Glomerular visceral epithelial cell (primary cell): ENCODE results near the gene HOXA1.
A peak's percentile ranks its signal among the peaks of the same experiment; 100 is the strongest.

ENCODE experiments used
- DNase-seq: peaks from one replicate; pipeline ENCODE4 v3.0.0-alpha.2; 2016; ENCODE audit errors: extremely low spot score

The HOXA1 gene

DNA sequence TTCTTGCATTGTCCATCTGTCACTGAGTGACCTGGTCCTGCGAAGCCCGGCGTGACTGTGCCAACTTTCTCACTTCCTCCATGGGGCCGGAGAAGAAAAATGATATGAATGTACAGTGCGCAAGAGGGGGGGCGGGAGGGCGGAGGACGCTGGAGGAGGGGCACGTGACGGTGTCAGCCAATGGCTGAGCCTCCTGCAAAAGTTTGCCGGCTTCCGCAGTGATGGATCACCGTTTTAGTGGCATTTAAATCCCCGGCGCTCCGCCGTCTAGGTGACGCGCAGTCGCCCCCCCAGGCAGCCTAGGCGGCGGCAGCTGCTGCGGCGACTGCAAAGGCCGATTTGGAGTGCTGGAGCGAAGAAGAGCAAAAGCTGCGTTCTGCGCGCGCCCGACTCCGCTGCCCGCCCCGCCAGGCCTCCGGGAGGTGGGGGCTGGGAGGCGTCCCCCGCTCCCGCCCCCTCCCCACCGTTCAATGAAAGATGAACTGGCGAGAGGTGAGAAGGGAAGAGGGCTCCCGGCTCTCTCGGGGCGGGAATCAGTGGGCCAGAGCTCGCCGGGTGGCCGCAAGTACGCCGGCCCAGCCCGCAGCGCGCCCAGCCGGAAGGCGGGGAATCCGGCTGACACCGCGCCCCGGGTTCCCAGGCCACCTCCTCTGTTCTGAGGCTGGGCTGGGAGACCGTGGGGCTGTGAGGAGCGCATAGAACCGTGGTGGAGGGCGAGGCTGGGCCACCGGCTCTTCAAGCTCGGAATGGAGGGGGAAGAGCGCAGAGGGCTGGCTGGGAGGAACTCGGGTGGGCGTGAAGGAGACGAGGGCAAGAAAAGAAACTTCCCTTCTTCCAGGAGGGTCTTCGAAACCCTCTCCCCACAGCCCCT is at the start of gene HOXA1:
Gene HOXA1 (minus strand): TSS at position 104 of the 871 bp plus-strand sequence. CDS start 88 bp downstream, at position 16.
- DNase-seq, result peak; percentile 96

DNA sequence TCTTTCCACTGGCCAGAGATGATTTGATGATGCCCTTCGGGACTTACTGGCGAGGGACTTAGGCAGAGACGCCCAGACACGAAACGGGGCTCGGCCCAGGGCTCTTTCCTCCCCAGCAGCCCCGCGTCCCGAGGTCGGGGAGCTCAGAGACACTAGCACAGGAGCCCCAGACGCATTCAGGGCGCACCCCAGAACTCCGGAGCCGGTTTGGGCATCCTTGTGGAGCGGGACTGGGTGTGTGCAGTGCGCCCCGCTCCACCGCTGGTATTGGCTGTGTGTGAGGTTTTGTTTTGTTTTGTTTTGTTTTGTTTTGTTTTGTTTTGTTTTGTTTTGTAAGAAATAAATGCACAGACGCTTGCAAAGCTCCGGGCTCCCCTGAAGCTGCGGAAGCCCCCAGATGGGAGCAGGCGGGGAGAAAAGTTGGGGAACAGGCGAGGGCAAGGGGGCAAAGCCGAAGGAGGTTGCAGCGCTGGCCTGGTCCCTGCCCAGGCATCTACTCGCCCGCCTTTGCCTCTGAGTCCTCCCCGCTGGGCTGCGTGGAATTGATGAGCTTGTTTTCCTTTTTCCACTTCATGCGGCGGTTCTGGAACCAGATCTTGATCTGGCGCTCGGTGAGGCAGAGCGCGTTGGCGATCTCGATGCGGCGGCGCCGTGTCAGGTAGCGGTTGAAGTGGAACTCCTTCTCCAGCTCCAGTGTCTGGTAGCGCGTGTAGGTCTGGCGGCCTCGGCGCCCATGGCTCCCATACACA is 49.5 kb upstream of the HOXA1 start:
- DNase-seq, result no peak

DNA sequence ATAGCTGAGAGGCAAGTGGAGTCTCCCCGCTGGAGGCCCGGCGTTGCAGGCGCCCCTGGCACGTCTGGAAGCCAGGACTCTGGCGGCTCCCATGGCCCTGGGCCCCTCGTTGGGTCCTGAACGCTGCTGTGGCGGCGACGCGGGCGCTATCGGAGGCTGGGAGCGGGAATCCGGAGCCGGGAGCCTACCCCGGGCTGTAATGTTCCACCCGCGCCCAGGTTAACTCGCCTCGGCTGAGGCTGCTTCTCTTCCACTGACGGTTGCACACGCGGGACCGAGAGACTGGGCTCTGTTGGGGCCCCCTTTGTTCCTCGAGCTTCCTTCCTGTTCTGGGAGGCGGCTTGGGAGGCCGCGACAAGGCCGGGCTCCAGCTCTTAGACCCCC is 49.0 kb upstream of the HOXA1 start:
- DNase-seq, result no peak

DNA sequence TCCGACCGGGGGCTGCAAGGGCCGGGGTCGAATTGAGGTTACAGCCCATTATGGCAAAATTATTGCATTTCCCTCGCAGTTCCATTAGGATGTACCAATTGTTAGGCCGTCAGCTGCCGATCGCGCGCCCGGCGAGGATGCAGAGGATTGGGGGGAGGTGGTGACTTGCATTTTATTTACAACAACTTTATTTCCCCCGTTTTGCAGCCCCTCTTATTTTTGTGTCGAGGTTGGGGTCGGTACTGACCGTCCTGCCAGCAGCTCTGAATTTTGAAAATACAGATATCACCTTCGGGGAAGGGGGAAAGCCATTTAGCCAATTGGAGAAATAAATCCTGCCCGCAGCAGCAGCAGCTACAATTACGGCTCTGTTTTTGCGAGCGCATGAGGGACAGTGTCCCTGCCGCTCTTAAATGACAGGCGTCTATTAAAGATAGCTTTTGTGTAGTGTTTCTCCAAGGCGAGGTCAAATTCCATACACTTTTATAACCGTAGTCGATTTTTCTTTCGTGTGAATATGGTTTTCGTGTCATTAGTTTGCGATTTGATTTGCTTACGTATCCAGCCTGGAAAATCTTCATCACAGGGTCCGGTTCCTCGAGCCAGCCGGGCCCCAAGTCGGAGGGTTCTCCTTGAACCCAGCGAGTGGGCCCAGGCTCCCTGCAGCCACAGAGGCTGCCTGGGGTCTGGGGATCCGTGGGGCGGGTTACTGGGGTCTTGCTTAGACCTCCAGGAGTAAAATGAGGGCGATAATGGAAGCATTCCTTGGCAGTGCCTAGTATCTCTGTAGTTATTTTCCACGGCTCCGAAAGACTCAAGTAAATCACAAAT is 48.4 kb upstream of the HOXA1 start:
- DNase-seq, result no peak

DNA sequence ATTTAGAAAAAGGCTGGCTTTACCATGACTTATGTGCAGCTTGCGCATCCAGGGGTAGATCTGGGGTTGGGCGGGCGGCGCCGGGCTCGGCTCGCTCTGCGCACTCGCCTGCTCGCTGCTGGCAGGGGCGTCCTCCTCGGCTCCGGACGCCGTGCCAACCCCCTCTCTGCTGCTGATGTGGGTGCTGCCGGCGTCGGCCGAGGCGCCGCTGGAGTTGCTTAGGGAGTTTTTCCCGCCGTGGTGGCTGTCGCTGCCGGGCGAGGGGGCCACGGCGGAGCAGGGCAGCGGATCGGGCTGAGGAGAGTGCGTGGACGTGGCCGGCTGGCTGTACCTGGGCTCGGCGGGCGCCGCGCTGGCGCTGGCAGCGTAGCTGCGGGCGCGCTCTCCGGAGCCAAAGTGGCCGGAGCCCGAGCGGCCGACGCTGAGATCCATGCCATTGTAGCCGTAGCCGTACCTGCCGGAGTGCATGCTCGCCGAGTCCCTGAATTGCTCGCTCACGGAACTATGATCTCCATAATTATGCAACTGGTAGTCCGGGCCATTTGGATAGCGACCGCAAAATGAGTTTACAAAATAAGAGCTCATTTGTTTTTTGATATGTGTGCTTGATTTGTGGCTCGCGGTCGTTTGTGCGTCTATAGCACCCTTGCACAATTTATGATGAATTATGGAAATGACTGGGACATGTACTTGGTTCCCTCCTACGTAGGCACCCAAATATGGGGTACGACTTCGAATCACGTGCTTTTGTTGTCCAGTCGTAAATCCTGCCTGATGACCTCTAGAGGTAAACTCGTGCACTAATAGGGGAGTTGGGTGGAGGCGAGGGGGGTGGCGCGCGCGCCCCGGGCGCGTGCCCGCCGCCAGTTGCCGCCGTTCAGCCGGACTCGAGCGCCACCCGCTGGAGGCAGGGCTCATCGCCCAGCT is 47.5 kb upstream of the HOXA1 start, which contains the start of gene HOXA5:
Gene HOXA5 (minus strand): TSS at position 659 of the 927 bp plus-strand sequence. CDS start 74 bp downstream, at position 585.
- peak; percentile 94 for DNase-seq

DNA sequence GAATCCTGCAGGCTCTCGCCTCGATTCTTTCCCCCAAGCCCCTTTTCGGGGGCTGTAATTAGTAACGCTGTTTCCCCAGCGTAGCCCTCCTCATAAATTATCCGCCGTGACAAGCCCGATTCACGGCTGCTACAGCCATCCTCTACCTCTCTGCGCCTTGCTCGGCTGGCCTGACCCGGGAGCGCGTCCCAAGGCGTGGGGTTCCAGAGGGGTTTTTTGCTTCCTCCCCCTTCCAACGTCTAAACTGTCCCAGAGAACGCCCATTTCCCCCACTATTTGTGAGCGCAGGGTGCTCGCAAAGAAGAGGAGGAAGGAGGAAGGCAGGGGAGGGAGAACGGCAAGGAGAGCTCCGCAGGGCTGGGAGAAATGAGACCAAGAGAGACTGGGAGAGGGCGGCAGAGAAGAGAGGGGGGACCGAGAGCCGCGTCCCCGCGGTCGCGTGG is 46.8 kb upstream of the HOXA1 start:
- DNase-seq, result no peak

DNA sequence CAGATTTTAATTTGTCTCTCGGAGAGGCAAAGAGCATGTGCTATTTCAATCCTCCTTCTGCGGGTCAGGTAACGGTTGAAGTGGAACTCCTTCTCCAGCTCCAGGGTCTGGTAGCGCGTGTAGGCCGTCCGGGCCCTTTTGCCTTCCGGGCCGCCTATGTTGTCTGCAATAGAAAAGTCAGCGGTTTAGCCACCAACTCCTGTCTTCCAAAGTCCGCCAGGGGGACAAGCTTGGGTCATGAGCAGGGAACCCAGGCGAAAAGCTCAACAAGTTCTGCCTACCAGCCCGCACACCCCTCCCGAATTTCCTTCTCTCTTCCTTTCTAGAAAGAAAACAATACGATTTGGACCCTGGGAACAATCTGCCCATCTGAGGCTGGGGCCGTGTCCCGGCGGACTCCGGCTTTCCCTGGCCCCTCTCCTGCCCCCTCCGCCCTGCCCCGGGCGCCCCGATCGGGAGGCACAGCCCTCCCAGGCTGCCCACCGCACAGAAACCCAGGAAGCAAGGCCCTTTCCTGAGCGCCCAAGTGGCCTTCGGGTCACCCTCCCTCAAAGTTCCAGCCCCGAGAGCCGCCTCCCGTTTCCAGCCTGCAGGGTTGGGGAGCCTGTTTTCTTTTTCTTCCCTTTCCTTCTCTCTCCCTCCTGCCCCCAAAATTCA is 46.3 kb upstream of the HOXA1 start:
- peak; percentile 64 for DNase-seq

DNA sequence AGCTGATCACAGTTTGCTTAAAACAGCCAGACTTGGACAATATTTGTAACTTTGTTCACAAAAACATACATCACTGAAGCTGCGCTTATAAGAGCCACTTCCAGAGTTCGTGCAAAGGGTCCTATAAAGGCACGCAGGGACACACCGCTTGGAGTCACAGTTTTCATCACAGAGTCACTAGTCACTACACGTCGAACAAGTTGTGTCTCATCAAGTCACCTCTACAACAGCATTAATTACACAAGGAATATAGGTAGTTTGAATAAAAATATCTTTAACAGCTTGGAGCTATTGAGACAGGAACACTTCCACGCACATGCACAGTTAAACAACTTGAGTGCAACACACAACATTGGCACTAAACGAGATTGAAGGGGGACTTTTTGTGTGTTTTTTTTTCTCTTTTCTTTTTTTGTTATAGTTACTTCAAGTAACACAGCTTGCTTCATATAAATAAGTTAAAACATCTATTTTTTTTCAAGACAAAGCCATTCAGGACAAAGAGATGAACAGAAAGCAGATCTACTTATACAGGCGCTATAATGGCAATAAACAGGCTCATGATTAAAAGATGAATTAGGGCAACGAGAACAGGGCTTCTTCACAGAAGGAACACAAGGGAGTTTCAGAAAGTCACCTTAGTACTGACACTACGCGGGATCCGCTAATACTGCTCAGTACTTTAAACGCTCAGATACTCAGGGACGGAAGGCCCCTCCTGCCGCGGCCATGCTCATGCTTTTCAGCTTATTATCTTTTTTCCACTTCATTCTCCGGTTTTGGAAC is 45.5 kb upstream of the HOXA1 start:
- DNase-seq, result no peak

DNA sequence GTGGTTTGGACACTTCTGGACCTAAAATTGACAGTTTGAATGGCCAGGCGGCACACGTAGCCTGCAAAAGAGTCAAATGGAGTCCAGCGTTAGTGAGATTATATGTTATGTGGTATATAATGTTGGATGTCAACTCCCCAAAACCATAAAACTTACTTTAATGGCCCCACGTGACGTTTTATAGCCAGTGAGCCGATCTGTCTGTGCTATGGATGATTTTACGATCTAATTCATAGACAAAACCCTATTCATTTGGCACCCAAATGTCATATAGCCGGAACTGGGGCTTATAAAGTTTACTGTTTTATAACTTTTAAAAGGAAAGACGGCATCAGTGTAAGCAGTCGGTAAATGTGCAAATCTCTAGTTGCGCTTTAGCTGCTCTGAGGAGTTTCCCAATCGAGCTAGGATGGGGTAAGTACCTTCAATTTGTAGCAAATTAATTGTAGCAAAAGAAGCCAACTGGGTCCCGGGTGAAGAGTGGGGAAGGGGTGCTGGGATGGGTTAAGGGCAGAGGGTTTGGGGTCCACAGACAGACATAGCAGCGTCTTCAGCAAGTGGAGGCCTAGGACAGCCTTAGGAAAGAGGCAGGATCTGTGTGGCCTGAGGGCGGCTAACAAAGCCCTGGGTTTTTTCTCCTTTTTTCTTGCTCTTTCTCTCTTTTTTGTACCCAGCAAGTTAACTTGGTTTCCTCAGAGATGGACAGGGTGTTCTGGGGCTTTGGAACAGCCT is 44.5 kb upstream of the HOXA1 start:
- no peak for DNase-seq

DNA sequence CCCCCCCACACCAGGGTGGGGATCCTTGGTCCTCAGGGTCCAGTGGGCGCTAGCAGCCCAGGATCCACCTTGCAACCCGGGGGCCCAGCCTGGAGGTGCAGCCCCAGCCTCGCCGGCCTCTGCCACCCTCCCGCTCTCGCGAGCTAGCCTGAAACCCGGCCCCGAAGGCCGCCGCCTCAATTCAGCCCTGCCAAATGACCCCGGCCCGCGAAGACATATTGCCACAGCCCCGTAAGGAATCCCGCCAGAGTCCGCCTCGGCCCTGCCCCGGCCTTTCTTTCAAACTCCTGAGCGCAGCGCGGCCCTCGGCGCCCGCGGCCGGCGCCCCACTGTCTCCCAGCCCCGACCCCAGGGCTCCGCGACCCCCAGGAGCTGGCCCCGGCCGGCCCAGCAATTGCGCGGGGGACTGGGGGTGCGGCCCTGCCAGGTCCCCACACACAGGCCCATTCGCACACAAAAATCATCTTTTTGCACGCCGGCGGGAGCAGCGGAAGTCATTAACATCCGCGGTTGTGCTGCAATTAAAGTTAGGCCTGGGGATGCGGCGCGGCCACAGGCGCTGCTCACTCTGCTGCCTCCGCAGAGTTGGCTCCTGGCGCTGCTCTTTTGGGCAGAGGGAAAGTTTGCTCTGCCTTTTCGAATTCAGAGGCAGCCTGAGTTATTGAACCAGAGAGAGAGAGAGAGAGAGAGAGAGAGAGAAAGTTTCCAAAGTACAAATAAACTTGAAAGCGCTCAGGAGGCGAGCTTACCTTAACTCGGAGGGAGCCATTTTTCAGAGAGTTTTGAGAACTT is 43.7 kb upstream of the HOXA1 start:
- DNase-seq, result no peak

DNA sequence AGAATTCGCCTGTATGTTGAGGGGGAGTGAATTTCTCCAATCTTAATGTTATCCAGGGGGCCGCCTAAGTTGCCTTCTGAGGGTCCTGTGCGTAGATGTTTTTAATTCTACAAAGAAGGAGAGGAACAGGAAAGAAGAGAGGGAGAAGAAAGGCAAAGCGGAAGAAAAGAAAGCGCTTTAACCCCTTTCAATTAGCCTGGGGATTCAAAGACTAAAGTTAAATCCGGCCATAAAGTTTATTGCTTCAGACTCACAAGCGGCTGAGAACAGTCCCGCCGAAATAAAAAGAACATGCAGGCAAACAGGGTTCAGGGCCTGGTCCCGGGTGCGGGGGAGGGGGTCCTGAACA is 43.2 kb upstream of the HOXA1 start:
- no peak for DNase-seq

DNA sequence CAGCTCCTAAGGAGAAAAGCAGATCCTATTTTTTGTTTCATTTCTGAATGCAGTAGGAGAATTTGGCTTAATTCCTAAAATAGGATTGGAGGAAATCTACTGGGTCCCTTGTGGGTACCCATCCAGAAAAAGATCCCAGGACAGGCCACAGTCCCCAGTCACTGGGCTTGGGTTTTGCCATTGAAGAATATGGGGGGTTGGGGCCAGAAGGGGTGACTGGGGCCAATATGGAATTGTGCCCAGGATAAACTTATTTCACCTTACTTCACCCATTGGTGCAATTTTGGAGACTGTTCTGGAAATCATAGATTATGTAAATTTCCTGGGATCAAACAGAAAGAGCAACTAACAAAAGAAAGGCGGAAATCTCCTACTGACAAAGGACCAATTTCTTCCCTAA is 42.7 kb upstream of the HOXA1 start:
- no peak for DNase-seq

DNA sequence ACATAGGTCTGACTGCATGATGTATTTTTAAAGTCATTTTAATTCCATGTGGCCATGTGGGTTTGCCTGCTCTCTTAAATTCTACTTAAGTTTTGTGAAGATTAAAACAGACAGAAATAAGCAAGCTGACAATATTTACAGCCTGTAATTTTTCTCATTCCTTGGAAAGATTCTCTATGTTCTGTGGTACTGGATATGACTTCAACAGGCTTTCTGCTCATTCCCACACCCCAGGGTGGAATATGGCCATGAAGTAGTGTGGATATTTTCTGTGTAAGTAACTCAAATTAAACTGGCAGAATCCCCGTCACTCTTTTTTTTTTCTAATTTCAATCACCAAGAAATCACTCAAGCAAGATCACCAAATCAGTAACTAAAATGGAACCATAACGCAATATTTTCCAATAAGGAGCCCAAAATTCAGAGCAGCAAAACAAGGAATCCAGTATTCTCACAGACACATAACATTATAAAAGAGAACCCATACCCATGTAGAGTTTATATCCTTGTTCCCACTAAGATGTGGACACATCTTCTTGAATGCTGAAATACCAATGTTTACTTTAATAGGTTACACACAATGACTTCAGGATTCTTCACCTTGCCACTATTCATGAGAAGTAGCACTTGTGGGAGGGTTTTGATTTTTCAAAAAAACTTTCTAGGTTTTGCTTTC is 42.0 kb upstream of the HOXA1 start:
- no peak for DNase-seq

DNA sequence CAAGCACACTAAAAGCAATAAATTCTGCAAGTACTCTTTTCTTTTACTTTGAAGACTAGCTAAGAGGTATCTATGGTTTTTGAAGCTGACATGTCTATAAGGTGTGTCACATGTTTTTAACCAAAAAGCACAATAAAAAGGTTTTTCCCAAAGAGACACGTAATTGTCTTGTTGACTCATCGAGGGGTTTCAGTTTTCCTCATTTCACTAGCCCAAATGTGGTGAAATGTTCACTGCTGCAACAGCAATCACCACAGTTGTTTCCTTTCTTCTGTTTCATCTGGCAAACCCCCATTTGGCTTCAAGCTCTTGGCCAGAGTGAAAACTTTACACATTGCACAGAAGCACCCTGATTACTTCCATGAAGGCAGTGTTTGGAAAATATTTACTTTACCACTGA is 38.6 kb upstream of the HOXA1 start:
- DNase-seq, result peak; percentile 77

DNA sequence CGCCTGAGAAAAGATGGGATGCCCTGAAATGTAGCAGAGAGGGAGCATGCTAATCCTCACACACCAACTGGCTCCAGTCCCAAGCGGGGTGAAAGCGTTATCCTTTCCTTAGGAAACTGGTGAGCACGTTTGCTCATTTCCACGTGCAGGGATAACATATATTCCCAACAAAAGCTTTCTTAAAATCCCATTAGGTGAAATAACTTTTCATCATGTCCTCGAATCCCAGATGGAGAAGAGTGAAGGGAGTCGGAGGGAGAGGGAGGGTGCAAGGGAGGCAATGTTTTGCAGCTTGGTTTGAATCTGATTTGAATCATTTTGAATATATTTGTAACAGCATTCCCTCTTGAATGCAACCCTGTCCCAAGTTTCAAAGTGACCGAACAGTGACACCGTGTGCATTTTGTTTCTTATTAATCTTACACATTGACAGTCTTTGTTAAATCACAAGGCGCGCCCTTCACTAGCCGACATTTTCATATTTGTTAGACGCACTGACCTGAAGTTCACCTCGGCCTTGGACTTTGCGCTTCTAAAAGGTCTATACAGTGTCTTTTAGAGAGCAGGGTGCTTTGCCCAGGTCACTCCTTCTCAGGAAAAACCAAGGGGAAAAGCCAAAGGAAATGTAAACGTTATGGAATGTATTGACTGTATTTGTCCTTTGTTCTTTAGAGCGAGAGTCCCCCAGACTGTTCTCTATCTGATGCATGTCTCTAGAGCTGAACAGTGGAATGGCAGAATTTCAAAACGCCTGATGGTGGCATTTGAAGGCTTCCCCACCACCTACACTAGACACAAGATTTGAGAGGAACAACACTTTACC is 37.8 kb upstream of the HOXA1 start:
- DNase-seq, result no peak

DNA sequence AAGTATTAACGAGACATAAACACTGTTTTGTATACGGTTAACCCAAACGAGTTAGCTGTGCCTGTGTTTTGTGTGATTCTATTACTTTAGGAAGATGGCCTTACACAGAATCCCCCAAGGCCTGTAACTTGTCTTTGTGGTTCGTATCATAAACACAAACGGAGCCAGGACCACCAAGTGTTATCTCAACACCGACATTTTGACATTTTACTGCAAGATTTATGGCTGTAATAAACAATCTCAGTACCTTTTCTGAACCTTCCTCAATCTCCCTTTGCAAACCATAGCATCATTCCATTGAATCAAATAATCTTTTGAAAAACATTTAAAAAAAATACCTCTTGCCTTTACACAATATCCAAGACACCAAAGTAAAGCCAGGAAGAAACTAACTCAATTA is 37.2 kb upstream of the HOXA1 start:
- DNase-seq, result no peak

DNA sequence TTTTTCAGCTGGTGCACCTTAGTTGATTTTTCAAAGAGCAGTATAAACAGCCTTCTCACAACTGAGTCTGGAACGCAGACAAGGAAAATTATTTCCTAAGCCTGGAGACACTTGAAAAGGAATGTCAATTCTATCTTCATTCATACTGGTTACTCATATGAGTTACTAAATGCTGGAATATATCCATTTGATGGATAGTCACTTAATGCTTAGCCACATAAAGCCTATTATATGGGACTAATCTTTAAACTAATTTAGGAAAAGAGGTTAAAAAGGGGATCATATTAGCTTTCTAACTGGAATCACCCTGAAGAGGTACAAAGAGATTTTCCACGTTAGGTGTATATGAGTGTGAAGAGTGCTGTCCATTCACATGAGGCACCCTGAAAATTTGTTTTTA is 36.4 kb upstream of the HOXA1 start:
- no peak for DNase-seq
